Fibroblast of skin of right quadriceps (primary cell): Measurements from ENCODE around the gene SHISAL1.

Experiments
- DNase-seq: peaks from one replicate; pipeline ENCODE4 v3.0.0-alpha.2; 2013

The SHISAL1 gene

GRCh38 chr22:44224166-44224565, 88.6 kb downstream of the SHISAL1 start:
- DNase-seq = no peak

GRCh38 chr22:44221710-44222475, 90.9 kb downstream of the SHISAL1 start:
- DNase-seq = no peak

- no peak for DNase-seq
Measured at GRCh38 chr22:44220727-44221680, 91.7 kb downstream of the SHISAL1 start.

DNA sequence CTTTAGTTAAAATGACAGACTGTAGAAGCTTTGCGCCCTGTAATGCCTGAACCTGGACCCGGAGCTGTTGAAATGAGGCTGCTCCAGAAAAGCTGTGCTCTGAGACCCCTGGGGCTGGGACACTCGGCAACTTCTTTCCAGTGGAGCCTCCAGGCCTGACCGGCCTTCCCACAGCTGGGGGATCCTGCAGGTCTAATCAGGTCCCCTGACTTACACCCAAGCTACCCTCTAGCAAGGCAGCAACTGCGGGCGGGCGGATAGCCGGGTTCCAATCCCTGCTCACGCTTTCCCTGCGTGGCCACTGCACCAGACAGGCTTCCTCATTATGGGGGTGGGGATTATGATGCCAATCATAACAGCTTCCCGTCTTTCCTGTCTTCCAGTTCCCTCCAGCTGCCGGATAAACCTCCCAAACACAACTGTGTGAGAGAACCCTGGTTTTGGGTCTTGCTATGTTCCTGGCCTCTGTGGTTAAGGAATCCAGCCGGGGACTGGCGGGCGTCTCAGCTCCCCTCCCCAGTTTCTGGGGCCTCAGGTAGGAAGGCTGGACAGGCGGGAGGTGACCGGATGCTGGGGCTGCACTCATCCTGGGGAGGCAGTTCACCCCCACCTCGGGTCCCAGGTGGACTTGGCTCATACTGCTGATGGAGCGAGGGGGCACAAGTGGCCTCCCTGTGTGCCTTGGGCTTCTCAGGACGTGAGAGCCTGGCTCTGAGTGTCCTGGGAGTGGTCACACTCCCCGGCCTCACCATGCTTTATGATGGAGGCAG, 93.5 kb downstream of the SHISAL1 start:
- no peak for DNase-seq

DNA sequence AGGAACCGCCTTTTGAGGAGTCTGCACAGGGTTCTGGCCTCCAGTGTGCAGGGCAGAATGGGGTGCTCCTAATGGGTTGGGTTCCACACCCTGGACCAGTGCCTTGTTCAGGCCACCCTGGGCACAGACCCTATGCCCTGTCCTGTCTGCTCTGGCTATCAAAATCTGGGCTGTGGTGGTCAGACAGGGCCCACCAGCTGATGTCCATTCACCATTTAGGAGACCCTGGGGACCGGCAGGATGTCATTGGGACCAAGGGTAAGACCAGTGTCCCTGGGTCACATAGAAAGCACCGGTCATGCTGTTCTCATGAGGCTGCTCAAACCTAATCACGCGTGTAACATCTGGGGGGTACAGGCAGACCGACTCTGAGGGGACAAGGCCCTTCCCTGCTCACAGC, 94.7 kb downstream of the SHISAL1 start:
- no peak for DNase-seq

GRCh38 chr22:44217346-44217745, 95.4 kb downstream of the SHISAL1 start:
- no peak for DNase-seq

DNA sequence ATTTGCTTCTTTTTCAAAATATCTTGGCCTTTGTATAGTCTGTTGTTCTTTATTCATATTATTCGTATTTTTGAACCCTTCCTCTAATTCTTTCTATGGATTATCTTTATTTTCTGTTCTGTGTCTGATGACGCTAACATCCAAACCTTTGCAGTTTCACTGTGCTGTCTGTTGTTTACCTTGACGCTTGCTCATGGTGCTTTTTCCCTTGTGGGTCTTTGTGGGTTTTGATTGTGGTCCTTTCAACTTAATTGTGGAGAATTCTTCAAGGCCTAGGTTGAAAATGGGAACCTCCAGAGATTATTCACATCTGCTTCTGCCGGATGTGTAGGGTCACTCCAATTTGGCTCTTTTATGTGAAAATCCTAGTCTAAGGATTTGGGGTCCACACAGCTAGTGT, 97.5 kb downstream of the SHISAL1 start:
- no peak for DNase-seq

GRCh38 chr22:44214764-44215163, 98.0 kb downstream of the SHISAL1 start:
- DNase-seq = no peak

GRCh38 chr22:44214187-44214586, 98.6 kb downstream of the SHISAL1 start:
- DNase-seq = no peak

DNA sequence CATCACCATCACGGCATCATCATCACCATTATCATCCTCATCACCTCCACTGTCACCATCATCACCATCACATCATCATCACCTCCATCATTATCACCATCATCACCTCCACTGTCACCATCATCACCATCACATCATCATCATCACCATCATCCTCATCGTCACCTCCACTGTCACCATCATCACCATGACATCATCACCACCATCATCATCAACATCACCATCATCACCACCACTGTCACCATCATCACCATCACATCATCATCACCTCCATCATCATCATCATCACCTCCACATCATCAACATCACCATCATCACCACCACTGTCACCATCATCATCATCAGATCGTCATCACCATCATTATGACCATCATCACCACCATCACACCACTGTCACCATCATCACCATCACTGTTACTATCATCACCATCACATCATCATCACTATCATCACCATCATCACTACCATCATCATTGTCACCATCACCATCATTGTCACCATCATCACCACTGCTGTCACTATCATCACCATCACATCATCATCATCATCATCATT, 99.2 kb downstream of the SHISAL1 start:
- DNase-seq = no peak

- DNase-seq = no peak
Measured at GRCh38 chr22:44212936-44213335, 99.8 kb downstream of the SHISAL1 start.

GRCh38 chr22:44211946-44212930, 100.5 kb downstream of the SHISAL1 start:
- DNase-seq = peak; percentile 23

- no peak for DNase-seq
Measured at GRCh38 chr22:44211256-44211945, 101.3 kb downstream of the SHISAL1 start.

- peak; percentile 29 for DNase-seq
Measured at GRCh38 chr22:44210722-44211121, 102.0 kb downstream of the SHISAL1 start.

GRCh38 chr22:44209343-44209742, 103.4 kb downstream of the SHISAL1 start:
- DNase-seq = no peak

DNA sequence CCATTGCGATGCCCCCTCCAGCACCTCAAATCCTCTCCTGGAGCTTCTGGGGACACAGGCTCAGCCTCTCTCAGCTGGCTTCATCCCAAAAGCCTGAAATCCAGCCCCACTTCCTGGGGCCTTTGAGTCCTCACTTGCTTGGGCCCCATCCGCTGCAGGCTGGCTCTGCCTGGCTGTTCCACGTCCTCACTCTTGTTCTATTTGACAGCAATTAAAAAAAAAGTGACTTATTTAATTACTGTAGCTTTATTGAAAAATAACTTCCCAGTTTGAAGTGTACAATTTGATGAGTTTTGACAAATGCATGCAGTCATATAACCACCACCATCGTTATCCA, 104.8 kb downstream of the SHISAL1 start:
- no peak for DNase-seq

DNA sequence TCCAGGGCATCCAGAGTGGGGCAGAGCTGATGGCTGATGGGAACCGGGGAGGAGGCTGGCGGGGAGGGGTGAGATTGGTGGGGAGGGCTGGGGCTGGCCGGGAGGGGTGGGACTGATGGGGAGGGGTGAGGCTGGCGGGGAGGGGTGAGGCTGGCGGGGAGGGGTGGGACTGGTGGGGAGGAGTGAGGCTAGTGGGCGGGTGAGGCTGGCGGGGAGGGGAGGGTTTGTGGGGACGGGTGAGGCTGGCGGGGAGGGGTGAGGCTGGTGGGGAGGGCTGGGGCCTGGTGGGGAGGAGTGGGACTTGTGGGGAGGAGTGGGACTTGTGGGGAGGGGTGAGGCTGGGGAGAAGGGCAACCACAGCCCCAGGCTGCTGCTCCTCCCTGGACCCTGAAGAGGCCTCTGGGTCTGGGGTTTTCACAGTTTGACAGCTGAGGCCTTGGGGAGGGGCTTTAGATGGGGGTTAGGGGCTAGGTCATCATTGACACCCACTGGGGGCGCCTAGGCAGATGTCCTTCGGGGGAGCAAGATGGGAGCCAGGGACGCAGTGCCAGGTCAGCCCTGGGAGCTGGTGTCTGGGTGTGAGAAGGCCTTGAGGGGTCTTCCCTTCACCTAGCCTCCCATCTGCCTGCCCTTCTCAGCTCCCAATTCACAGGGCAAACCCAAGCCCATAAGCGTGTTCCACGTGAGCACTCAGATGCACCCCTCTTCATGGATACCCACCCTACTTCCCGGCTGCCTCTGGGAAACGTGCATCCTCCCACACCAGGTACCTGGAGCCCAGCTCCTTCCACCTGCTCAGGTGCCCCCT, 105.4 kb downstream of the SHISAL1 start:
- DNase-seq = no peak

DNA sequence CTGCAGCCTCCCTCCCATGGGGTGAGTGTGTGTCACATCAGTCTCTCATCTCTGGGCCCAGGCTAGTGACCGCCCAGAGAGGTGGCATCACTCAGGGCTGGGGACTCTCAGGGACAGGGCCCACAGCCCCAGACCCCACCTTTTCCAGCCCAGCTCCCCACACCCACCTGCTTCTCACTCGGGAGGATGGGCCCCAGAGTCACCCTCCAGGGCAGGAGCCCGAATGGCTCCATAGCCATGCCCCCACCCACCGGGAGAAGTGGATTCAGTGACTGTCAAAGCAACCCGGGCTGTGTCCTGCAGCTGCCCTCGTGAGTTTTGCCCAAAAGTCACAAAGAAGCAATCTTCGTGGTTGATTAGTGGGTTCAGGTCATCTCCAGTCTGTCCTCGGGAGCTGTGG, 106.1 kb downstream of the SHISAL1 start:
- no peak for DNase-seq

DNA sequence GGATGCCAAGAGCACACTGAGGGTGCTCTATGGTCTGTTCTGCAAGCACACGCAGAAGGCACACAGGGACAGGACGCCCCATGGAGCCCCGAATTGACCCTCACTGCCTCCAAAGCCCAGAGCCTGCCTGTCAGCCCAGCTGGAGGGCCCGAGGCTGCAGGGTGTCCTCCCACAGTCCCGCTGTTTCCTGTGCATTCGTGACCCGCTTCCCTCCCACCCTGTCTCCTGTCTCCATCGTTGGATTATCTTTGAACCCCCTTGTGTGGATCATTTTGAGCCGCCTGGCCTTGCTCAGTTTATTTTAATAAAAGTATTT, 106.5 kb downstream of the SHISAL1 start:
- no peak for DNase-seq
